Fibroblast of lung (primary cell): ENCODE data around the gene UNCX.

Experiments
- CTCF ChIP-seq, 2 donors: IDR thresholded peaks in 1 of 2; conservative IDR thresholded peaks in 1 of 2; 1 replicate in 1 of 2; 2 replicates in 1 of 2; pipeline ENCODE4 v1.5.1; 2011 to 2012; ENCODE audit warnings: low read length in 2 of 2, control low read depth in 1 of 2, inconsistent platforms in 1 of 2, low read depth in 1 of 2, mild to moderate bottlenecking in 1 of 2
- EZH2 ChIP-seq: IDR thresholded peaks from 2 replicates; pipeline ENCODE4 v1.5.1; 2012; ENCODE audit warnings: low read length, control low read depth, mild to moderate bottlenecking; ENCODE audit errors: missing control alignments

- TF ChIP-seq CTCF (conservative IDR thresholded peaks at IDR 0.05 in 1 of 2, IDR thresholded peaks at IDR 0.05 in 1 of 2; ENCODE audit: low read depth in 1 of 2, low read length in 2 of 2) (no peak), EZH2 (no peak)
Observed at GRCh38 chr7:1239803-1240516, 7.3 kb downstream of the UNCX start.
